A549 treated with AZD9567 at 1 μM for 4 hours (cell line): ENCODE data around the gene OR6V1. TPM values are rescaled to one million over a fixed set of nuclear protein-coding genes. Genes with fewer than 3 reads are reported as not detected.

Experiments used
- total RNA-seq: library from RNA; stranded (reverse); fragments of 200-300 nt; extraction: Qiagen RNA extraction; gene quantifications from 5 replicates; pipeline ENCODE4 v1.2.3, GENCODE V29; 2022; ENCODE audit not compliant: insufficient read depth

The OR6V1 gene, protein sequence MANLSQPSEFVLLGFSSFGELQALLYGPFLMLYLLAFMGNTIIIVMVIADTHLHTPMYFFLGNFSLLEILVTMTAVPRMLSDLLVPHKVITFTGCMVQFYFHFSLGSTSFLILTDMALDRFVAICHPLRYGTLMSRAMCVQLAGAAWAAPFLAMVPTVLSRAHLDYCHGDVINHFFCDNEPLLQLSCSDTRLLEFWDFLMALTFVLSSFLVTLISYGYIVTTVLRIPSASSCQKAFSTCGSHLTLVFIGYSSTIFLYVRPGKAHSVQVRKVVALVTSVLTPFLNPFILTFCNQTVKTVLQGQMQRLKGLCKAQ
- total RNA-seq: not detected in 5 replicates

DNA sequence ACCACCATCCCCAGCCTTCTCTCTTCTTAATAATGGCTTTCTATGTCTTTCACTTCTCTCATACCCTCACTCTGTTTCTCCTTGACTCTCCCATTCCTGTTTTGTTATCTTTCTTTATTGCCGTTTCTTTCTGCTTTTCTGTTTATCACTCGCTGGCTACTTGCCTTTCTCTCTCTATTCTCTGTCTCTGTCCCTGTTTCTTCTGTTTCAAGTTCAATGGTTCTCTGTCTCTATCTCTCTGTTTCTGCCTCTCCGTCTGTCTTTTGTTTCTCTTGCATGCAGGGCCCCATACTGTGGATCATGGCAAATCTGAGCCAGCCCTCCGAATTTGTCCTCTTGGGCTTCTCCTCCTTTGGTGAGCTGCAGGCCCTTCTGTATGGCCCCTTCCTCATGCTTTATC, at the start of gene OR6V1:
Gene OR6V1 (plus strand): TSS at position 301 of the 400 bp plus-strand sequence. CDS start 0 bp downstream, at position 301.

DNA sequence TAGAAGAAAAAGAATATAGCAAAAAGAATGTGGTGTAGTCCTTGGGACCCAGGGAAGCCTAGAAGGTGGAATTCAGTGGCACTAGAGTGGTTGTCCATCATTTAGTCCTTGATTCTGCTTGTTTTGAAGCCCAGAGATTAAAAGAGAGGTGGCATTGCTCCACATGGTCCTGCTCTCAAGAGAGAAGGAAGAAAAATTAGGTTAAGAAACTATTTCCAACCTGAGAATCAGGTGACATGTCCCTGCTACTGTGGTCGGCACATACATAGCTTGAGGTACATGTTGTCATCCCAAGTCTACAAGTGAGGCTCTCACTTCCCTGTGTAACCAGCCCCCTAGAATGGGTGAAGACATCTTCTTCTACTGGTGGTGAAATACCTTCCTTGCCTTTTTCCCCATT, 25.1 kb upstream of the OR6V1 start, which contains the start of gene OR9A2:
Gene OR9A2 (minus strand): TSS at position 101 of the 400 bp plus-strand sequence. CDS start 0 bp downstream, at position 101.

Other genes with a start within 250 kb of the OR6V1 start
- 0.28 to 0.79 TPM (median 0.42 TPM) in 4 of 5 replicates, not detected in the other for gene EPHB6, start 197.3 kb upstream of the OR6V1 start, total RNA-seq
- gene TRPV6, start 166.6 kb upstream of the OR6V1 start, total RNA-seq: 0.08 TPM in 1 of 5 replicates, not detected in the others
- gene TRPV5, start 118.6 kb upstream of the OR6V1 start, total RNA-seq: not detected in 5 replicates
- not detected in 5 replicates for gene LLCFC1, start 112.9 kb upstream of the OR6V1 start, total RNA-seq
- gene KEL, start 90.0 kb upstream of the OR6V1 start, total RNA-seq: not detected in 5 replicates
- gene OR9A2, start 25.2 kb upstream of the OR6V1 start, total RNA-seq: not detected in 5 replicates
- gene PIP, start 79.7 kb downstream of the OR6V1 start, total RNA-seq: 0.27 to 0.28 TPM in 2 of 5 replicates, not detected in the others
- gene TAS2R39, start 131.1 kb downstream of the OR6V1 start, total RNA-seq: not detected in 5 replicates
- not detected in 5 replicates for gene TAS2R40, start 169.7 kb downstream of the OR6V1 start, total RNA-seq
- 118 to 128 TPM (median 122 TPM) in 5 replicates for gene GSTK1, start 211.1 kb downstream of the OR6V1 start, total RNA-seq
- 0.79 to 1.1 TPM (median 0.89 TPM) in 4 of 5 replicates, not detected in the other for gene TMEM139, start 232.6 kb downstream of the OR6V1 start, total RNA-seq
- 17.8 to 19.7 TPM (median 19.1 TPM) in 5 replicates for gene CASP2, start 236.0 kb downstream of the OR6V1 start, total RNA-seq